D721Med (cell line): Measurements from ENCODE around the gene HSD17B10.

Experiments used
- DNase-seq: peaks from one replicate; pipeline ENCODE4 v3.0.0; 2011; ENCODE audit warnings: low spot score; ENCODE audit not compliant: insufficient read length
- FAIRE-seq: peaks from 2 replicates; lab custom pipeline; 2011; peaks lifted over from hg19 to GRCh38; lab: Jason Lieb, UNC
- CTCF ChIP-seq: IDR thresholded peaks from 2 replicates; pipeline ENCODE4 v1.5.1; 2012; ENCODE audit warnings: mild to moderate bottlenecking, control low read depth; ENCODE audit not compliant: insufficient read depth; ENCODE audit errors: missing control alignments

HSD17B10 gene

GRCh38 chrX:53437206-53437605 is 3.0 kb upstream of the HSD17B10 start:
- TF ChIP-seq CTCF: no peak
- FAIRE-seq (no peak), DNase-seq (no peak)

GRCh38 chrX:53435997-53436396 is 1.8 kb upstream of the HSD17B10 start:
- DNase-seq (no peak), FAIRE-seq (peak; percentile 58)
- peak; percentile 58 for TF ChIP-seq CTCF

GRCh38 chrX:53430231-53430630 is 3.9 kb downstream of the HSD17B10 start:
- FAIRE-seq (no peak), DNase-seq (no peak)
- no peak for TF ChIP-seq CTCF

GRCh38 chrX:53429755-53430154 is 4.4 kb downstream of the HSD17B10 start:
- no peak for TF ChIP-seq CTCF
- FAIRE-seq: no peak

GRCh38 chrX:53422861-53423306 is 11.3 kb downstream of the HSD17B10 start, which contains the start of gene RIBC1:
Gene RIBC1 (plus strand): TSS chrX:53422873. CDS start chrX:53426277, 3,404 bp downstream.
- FAIRE-seq (no peak), DNase-seq (peak; percentile 61)
- TF ChIP-seq CTCF: no peak

More at GRCh38 chrX:53429755-53430154, 4.4 kb downstream of the HSD17B10 start:
- no peak for DNase-seq

GRCh38 chrX:53422086-53422860 is 11.9 kb downstream of the HSD17B10 start, which contains the start of gene SMC1A:
Gene SMC1A (minus strand): TSS chrX:53422654. CDS start chrX:53422600, 54 bp downstream.
- TF ChIP-seq CTCF: no peak
- no peak for FAIRE-seq
- DNase-seq: peak; percentile 42

DNA sequence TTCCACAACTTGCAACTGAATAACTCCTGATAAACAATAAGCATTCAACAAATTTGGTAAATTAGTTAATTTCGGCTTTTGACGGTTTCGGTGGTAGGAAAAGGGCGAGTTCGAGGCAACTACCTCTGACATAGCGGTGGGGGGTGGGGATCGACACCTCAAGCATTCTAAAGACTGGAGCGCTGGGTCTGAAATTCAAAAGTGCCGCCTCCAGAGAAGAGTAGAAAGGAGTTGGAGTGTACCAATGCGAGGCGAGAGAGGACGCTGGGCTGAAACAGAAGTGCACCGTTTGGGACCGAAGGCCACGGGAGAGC is 12.4 kb downstream of the HSD17B10 start:
- FAIRE-seq: no peak
- TF ChIP-seq CTCF: no peak
- DNase-seq: no peak
